ENCODE measurements around the gene RIOK1. TPM values are rescaled to one million over a fixed set of nuclear protein-coding genes. Genes with fewer than 3 reads are reported as not detected.

The RIOK1 gene
- total RNA-seq, 1 experiment from 2014 or later = 36.8 TPM

GRCh38 chr6:7439228-7439627 is 49.6 kb downstream of the RIOK1 start:
- peak overlapping the region; percentile 35 for H3K4me2 ChIP-seq (ENCODE audit: low read depth, low read length, poor library complexity, severe bottlenecking)
- H3K27ac ChIP-seq (ENCODE audit: low read length) = no peak overlapping the region
- DNase-seq = peak; percentile 77
- no peaks in the 10 kb centered on the region for H3K27me3 ChIP-seq (ENCODE audit: low read length)
- no peaks in the 10 kb centered on the region for H3K79me2 ChIP-seq (ENCODE audit: low read length)
- peak overlapping the region; percentile 76; the same call in 1 of the 2 replicates for H2AFZ ChIP-seq (ENCODE audit: low read length)
- H4K20me1 ChIP-seq (ENCODE audit: insufficient read depth, low read depth, low read length) = no peaks in the 10 kb centered on the region
- H3K9ac ChIP-seq (ENCODE audit: low read length) = no peak overlapping the region
- H3K4me1 ChIP-seq (ENCODE audit: low read length) = peaks cover 14% of the 10 kb centered on the region
- H3K9me3 ChIP-seq (ENCODE audit: low read length) = no peaks in the 10 kb centered on the region
- no peaks in the 10 kb centered on the region for H3K9me2 ChIP-seq (replicated peaks; ENCODE audit: insufficient read depth, low read length)
- no peak overlapping the region for H3K4me3 ChIP-seq (ENCODE audit: low read length)
- H3K36me3 ChIP-seq (ENCODE audit: insufficient read depth, low read length) = no peaks in the 10 kb centered on the region

DNA sequence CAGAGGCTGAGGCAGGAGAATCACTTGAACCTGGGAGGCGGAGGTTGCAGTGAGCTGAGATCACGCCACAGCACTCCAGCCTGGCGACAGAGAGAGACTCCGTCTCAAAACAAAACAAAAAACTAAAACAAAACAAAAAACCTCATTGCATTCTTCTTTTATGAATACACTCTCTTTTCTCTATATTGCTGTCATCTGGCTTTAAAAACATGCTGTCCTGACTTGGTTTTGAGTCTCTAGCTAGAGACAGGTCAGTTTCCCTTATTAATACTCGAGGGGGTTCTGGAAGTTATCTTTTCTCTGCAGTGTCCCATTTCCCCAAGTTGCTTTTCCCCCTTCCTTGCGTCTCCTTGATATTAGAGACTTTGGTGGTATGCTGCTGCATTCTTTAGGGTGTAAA is 50.9 kb downstream of the RIOK1 start:
- Histone ChIP-seq H3K36me3 (ENCODE audit: insufficient read depth, low read length) (no peaks in the 10 kb centered on the region), H3K9me2 (replicated peaks; ENCODE audit: insufficient read depth, low read length) (no peaks in the 10 kb centered on the region), H3K27me3 (ENCODE audit: low read length) (no peaks in the 10 kb centered on the region), H3K9me3 (ENCODE audit: low read length) (no peaks in the 10 kb centered on the region), H4K20me1 (ENCODE audit: insufficient read depth, low read depth, low read length) (no peaks in the 10 kb centered on the region), H3K4me2 (ENCODE audit: low read depth, low read length, poor library complexity, severe bottlenecking) (no peak overlapping the region), H3K79me2 (ENCODE audit: low read length) (no peaks in the 10 kb centered on the region), H3K9ac (ENCODE audit: low read length) (no peak overlapping the region), H3K4me1 (ENCODE audit: low read length) (peaks cover 14% of the 10 kb centered on the region), H3K27ac (ENCODE audit: low read length) (no peak overlapping the region), H3K4me3 (ENCODE audit: low read length) (no peak overlapping the region), H2AFZ (ENCODE audit: low read length) (no peak overlapping the region)
- no peak for DNase-seq

- Histone ChIP-seq H3K4me2 (ENCODE audit: low read depth, low read length, poor library complexity, severe bottlenecking) (no peak overlapping the region), H3K4me3 (ENCODE audit: low read length) (no peak overlapping the region), H3K9ac (ENCODE audit: low read length) (no peak overlapping the region), H3K36me3 (ENCODE audit: insufficient read depth, low read length) (no peaks in the 10 kb centered on the region), H3K4me1 (ENCODE audit: low read length) (peaks cover 14% of the 10 kb centered on the region), H2AFZ (ENCODE audit: low read length) (no peak overlapping the region), H3K9me3 (ENCODE audit: low read length) (no peaks in the 10 kb centered on the region), H3K79me2 (ENCODE audit: low read length) (no peaks in the 10 kb centered on the region), H3K9me2 (replicated peaks; ENCODE audit: insufficient read depth, low read length) (no peaks in the 10 kb centered on the region), H3K27ac (ENCODE audit: low read length) (no peak overlapping the region), H3K27me3 (ENCODE audit: low read length) (no peaks in the 10 kb centered on the region), H4K20me1 (ENCODE audit: insufficient read depth, low read depth, low read length) (no peaks in the 10 kb centered on the region)
- DNase-seq = no peak
Measured at GRCh38 chr6:7441048-7441775, 51.6 kb downstream of the RIOK1 start.

- Histone ChIP-seq H4K20me1 (ENCODE audit: insufficient read depth, low read depth, low read length) (no peaks in the 10 kb centered on the region), H3K9ac (ENCODE audit: low read length) (no peak overlapping the region), H3K4me3 (ENCODE audit: low read length) (no peak overlapping the region), H3K4me2 (ENCODE audit: low read depth, low read length, poor library complexity, severe bottlenecking) (no peak overlapping the region), H2AFZ (ENCODE audit: low read length) (no peak overlapping the region), H3K9me2 (replicated peaks; ENCODE audit: insufficient read depth, low read length) (no peaks in the 10 kb centered on the region), H3K36me3 (ENCODE audit: insufficient read depth, low read length) (no peaks in the 10 kb centered on the region), H3K9me3 (ENCODE audit: low read length) (no peaks in the 10 kb centered on the region), H3K79me2 (ENCODE audit: low read length) (no peaks in the 10 kb centered on the region), H3K27ac (ENCODE audit: low read length) (no peak overlapping the region), H3K4me1 (ENCODE audit: low read length) (peaks cover 14% of the 10 kb centered on the region), H3K27me3 (ENCODE audit: low read length) (no peaks in the 10 kb centered on the region)
- no peak for DNase-seq
Measured at GRCh38 chr6:7442467-7442866, 52.9 kb downstream of the RIOK1 start.

DNA sequence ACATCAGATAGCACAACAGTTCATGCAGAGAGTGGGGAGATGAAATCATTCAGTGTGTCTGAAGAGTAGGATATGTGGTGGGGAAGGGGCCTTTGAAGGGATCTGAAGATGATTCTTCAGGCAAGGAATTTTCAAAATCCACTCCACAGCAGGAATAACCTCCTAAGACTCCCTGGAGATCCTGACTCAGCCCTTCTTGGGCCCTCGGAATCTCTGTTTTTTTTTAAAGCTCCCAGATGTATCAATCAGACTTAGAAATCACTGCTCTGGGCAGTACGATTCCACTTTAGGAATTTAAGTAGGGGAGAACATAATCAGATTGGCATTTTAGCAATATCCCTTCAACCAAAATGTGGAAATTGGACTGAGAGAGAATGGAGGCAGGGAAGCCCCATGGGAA is 55.5 kb downstream of the RIOK1 start:
- H2AFZ ChIP-seq (ENCODE audit: low read length) = no peak overlapping the region

GRCh38 chr6:7445885-7446461 is 56.4 kb downstream of the RIOK1 start:
- Histone ChIP-seq H3K27me3 (ENCODE audit: low read length) (no peaks in the 10 kb centered on the region), H3K9me3 (ENCODE audit: low read length) (no peaks in the 10 kb centered on the region)
- no peak for DNase-seq

More for the DNA sequence above, 55.5 kb downstream of the RIOK1 start:
- Histone ChIP-seq H3K9me3 (ENCODE audit: low read length) (no peaks in the 10 kb centered on the region), H3K4me2 (ENCODE audit: low read depth, low read length, poor library complexity, severe bottlenecking) (no peak overlapping the region), H3K36me3 (ENCODE audit: insufficient read depth, low read length) (no peaks in the 10 kb centered on the region), H3K27me3 (ENCODE audit: low read length) (no peaks in the 10 kb centered on the region), H3K27ac (ENCODE audit: low read length) (no peak overlapping the region), H3K9ac (ENCODE audit: low read length) (no peak overlapping the region), H3K4me1 (ENCODE audit: low read length) (no peaks in the 10 kb centered on the region), H3K9me2 (replicated peaks; ENCODE audit: insufficient read depth, low read length) (no peaks in the 10 kb centered on the region), H3K4me3 (ENCODE audit: low read length) (no peak overlapping the region), H3K79me2 (ENCODE audit: low read length) (no peaks in the 10 kb centered on the region), H4K20me1 (ENCODE audit: insufficient read depth, low read depth, low read length) (no peaks in the 10 kb centered on the region)
- DNase-seq = no peak

GRCh38 chr6:7446619-7447325 is 57.2 kb downstream of the RIOK1 start:
- no peak for DNase-seq
- no peaks in the 10 kb centered on the region for H3K36me3 ChIP-seq (ENCODE audit: insufficient read depth, low read length)
- H2AFZ ChIP-seq (ENCODE audit: low read length) = no peak overlapping the region
- no peak overlapping the region for H3K4me2 ChIP-seq (ENCODE audit: low read depth, low read length, poor library complexity, severe bottlenecking)
- no peaks in the 10 kb centered on the region for H3K4me1 ChIP-seq (ENCODE audit: low read length)
- no peaks in the 10 kb centered on the region for H3K27me3 ChIP-seq (ENCODE audit: low read length)
- H4K20me1 ChIP-seq (ENCODE audit: insufficient read depth, low read depth, low read length) = no peaks in the 10 kb centered on the region
- no peak overlapping the region for H3K9ac ChIP-seq (ENCODE audit: low read length)
- no peaks in the 10 kb centered on the region for H3K9me3 ChIP-seq (ENCODE audit: low read length)
- no peak overlapping the region for H3K4me3 ChIP-seq (ENCODE audit: low read length)
- no peaks in the 10 kb centered on the region for H3K9me2 ChIP-seq (replicated peaks; ENCODE audit: insufficient read depth, low read length)
- no peaks in the 10 kb centered on the region for H3K79me2 ChIP-seq (ENCODE audit: low read length)
- no peak overlapping the region for H3K27ac ChIP-seq (ENCODE audit: low read length)

More at GRCh38 chr6:7445885-7446461, 56.4 kb downstream of the RIOK1 start:
- Histone ChIP-seq H3K9me2 (replicated peaks; ENCODE audit: insufficient read depth, low read length) (no peaks in the 10 kb centered on the region), H3K79me2 (ENCODE audit: low read length) (no peaks in the 10 kb centered on the region), H3K9ac (ENCODE audit: low read length) (no peak overlapping the region), H3K4me3 (ENCODE audit: low read length) (no peak overlapping the region), H2AFZ (ENCODE audit: low read length) (no peak overlapping the region), H3K36me3 (ENCODE audit: insufficient read depth, low read length) (no peaks in the 10 kb centered on the region), H3K4me2 (ENCODE audit: low read depth, low read length, poor library complexity, severe bottlenecking) (no peak overlapping the region), H3K4me1 (ENCODE audit: low read length) (no peaks in the 10 kb centered on the region), H3K27ac (ENCODE audit: low read length) (no peak overlapping the region), H4K20me1 (ENCODE audit: insufficient read depth, low read depth, low read length) (no peaks in the 10 kb centered on the region)

DNA sequence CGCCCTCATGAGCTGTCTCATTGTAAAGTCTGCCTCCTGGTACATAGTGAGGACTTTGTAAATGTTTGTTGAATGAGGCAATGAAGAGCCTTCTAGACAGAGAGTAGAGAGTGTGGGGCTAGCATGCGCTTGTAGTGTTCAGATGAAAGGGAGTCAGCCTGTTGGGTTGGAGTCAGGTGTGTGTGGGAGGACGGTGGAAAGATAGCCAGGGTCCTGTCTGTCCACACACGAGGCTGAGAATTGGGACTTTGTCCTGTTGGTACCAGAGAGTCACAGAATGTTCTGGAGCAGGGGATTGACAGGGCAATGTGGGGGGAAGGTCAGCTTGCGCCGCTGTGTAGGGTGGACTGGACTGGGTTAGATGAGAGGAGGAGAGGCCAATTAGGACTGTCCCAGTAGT is 58.6 kb downstream of the RIOK1 start:
- Histone ChIP-seq H3K36me3 (ENCODE audit: insufficient read depth, low read length) (no peaks in the 10 kb centered on the region), H3K4me3 (ENCODE audit: low read length) (no peak overlapping the region), H3K4me1 (ENCODE audit: low read length) (no peaks in the 10 kb centered on the region), H3K79me2 (ENCODE audit: low read length) (no peaks in the 10 kb centered on the region), H4K20me1 (ENCODE audit: insufficient read depth, low read depth, low read length) (no peaks in the 10 kb centered on the region), H3K27me3 (ENCODE audit: low read length) (no peaks in the 10 kb centered on the region), H2AFZ (ENCODE audit: low read length) (no peak overlapping the region), H3K9me3 (ENCODE audit: low read length) (no peaks in the 10 kb centered on the region), H3K4me2 (ENCODE audit: low read depth, low read length, poor library complexity, severe bottlenecking) (no peak overlapping the region), H3K9me2 (replicated peaks; ENCODE audit: insufficient read depth, low read length) (no peaks in the 10 kb centered on the region), H3K27ac (ENCODE audit: low read length) (no peak overlapping the region), H3K9ac (ENCODE audit: low read length) (no peak overlapping the region)
- DNase-seq = no peak

Measured in Karpas-422 (cell line).